GM10266 (cell line): ENCODE data around the gene YPEL1.
"Not testable (repeated sequence)": the region's sequence is repeated elsewhere in the genome, so short reads cannot be mapped to it uniquely, and the experiment has no call there.

Source experiments
- DNase-seq: peaks from one replicate; pipeline ENCODE4 v3.0.0; 2012; ENCODE audit errors: extremely low spot score
- TF ChIP-seq, protein P1 (sequence below): IDR thresholded peaks from 2 replicates; pipeline ENCODE4 v1.5.1; 2012; ENCODE audit warnings: mild to moderate bottlenecking, low read depth; ENCODE audit not compliant: control insufficient read depth, insufficient read depth; ENCODE audit errors: missing control alignments

YPEL1 gene

DNA sequence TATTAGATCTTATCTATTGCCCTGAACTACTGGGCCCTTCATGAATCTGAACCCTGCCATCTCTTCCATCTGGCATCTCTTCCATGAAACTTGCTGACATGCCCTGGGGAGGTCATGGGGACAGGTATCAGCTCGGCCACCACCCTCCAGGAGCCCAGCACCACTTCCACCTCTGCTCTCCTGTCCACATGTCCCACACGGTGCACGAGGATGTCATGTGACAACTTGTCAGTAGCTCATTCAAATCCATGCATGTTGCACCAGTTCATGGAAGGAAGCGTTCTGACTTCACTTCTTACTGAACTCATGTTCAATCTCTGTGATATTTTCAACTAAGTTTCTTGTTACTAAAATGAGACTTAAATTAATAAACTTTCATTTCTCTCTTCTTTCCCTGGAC lies 16.6 kb downstream of the YPEL1 start:
- DNase-seq = no peak
- TF ChIP-seq, protein P1, sequence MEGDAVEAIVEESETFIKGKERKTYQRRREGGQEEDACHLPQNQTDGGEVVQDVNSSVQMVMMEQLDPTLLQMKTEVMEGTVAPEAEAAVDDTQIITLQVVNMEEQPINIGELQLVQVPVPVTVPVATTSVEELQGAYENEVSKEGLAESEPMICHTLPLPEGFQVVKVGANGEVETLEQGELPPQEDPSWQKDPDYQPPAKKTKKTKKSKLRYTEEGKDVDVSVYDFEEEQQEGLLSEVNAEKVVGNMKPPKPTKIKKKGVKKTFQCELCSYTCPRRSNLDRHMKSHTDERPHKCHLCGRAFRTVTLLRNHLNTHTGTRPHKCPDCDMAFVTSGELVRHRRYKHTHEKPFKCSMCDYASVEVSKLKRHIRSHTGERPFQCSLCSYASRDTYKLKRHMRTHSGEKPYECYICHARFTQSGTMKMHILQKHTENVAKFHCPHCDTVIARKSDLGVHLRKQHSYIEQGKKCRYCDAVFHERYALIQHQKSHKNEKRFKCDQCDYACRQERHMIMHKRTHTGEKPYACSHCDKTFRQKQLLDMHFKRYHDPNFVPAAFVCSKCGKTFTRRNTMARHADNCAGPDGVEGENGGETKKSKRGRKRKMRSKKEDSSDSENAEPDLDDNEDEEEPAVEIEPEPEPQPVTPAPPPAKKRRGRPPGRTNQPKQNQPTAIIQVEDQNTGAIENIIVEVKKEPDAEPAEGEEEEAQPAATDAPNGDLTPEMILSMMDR = no peak

DNA sequence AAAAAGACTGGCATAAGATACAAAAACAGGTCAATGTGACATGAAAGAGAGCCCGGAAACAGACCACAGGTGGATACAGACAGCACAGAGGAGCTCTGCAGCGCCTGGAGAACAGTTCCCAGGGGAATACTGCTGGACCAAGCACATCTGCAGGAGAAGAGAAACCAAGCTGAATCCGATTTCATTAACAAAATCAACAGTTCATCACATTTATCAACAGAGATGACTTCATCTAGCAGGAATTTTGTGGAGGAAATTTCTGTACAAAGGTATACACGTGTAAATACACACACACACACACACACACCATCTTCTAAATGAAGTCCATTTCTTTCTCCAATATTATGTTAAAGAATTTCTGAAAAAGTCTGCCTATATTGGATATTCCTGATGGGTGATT lies 17.1 kb downstream of the YPEL1 start:
- no peak for DNase-seq
- TF ChIP-seq, protein P1 = no peak

DNA sequence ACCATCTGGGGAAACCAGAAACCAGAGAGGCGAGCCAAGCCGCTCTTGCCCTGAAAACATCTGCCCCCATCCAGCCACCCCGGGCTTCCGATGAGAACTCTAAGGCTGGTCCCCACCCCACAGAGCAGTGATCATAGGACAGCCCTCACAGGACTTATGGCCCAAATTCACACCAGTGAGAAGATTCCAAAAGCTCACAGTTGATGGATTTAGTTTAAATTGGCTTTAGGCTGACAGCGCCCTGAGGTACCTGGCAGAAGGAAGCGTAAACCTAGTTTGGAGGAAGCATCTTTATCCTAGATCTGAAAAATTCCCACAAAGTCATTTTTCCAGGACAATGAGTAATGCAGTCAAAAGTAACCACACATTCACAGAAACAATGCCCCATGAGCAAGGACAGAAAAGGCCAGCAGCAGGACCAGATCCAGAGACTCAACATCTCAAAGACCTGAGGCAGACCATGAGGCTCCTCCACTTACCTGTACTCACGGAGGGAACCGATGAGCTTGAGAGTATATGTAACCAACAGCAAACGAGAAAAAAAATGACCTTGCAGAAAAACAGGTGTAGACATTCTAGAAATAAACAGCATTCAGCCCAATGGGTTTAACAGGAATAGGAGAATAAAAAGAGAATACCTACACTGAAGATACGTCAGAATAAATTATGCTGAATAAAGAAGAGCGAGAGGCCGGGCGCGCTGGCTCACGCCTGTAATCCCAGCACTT lies 19.0 kb downstream of the YPEL1 start:
- not testable (repeated sequence) for DNase-seq

DNA sequence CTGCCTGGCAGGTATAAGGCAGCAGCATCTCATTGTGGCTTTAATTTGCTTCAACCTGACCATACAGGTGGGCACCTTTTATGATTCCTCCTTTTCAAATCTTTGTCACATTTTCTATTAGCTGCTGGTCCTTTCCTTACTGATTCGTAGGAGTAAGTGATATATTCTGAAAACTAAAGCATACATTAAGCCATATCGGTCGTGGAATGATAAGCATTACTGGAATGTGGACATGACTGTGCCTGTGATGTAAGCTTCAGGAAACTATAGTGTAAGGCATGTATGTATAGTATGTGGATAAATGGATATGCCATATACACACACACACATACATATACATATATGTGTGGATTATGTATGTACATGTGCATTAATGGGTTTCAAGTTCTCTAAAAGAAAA lies 20.8 kb downstream of the YPEL1 start:
- DNase-seq = no peak
- TF ChIP-seq, protein P1 = no peak

DNA sequence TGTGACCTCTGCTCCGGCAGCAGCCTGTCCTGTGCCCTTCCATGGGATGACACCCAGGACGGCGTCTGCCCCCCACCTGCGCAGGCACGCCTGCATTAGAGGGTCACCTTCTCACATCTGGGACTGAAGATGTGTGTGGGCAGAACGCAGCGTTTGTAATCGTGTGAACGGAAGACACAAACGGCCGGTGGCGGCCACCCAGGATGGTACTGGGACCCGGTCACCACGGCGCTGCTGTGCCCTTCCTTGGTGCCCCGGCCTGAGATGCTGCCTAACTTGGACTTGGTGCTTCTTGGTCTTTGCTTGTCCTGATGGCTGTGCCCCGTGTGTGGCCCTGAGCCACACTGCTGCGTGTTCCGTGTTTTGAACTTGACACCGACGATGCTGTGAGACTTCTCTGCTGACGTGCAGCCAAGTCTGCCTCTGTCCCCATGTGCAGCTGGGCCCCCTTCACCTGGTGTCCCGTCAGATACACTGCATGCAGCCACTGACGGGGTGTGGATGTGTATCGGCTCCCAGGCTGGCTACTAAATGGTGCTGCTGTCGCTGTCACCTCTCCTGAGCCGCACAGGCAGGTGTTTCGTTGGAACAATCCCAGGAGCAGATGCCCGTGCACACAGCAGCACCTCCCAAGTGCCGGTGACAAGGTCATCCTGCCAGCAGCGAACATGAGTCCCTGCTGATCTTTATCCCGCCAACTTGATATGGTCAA lies 21.4 kb downstream of the YPEL1 start:
- DNase-seq = no peak
- TF ChIP-seq, protein P1 = no peak

DNA sequence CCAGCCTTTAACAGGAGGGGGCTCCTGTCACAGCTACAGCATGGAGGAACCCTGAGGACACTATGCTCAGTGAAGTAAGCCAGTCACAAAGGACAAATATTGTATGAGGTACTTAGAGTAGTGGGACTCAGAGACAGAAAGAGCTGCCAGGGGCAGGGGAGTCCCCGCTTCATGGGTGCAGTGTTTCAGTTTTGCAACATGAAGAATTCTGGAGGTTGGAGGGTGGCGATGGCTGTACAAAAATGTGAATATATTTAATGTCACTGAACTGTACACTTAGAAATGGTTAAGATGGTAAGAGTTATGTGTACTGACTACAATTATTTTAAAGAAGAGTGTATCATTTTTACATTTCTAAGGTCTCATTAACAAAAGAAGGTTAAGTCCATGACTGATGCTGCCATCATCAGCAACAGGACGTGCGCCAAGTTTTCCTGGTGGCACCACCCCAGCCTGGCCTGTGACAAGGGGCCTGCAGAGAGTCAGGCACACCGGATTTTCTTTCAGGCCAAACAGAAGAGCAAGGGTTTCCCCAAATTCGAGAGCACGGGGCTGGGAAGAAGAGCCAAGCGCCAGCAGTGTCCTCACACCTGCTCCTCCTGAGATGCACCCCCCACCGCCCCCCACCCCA lies 22.1 kb downstream of the YPEL1 start:
- DNase-seq = no peak
- TF ChIP-seq, protein P1 = no peak

DNA sequence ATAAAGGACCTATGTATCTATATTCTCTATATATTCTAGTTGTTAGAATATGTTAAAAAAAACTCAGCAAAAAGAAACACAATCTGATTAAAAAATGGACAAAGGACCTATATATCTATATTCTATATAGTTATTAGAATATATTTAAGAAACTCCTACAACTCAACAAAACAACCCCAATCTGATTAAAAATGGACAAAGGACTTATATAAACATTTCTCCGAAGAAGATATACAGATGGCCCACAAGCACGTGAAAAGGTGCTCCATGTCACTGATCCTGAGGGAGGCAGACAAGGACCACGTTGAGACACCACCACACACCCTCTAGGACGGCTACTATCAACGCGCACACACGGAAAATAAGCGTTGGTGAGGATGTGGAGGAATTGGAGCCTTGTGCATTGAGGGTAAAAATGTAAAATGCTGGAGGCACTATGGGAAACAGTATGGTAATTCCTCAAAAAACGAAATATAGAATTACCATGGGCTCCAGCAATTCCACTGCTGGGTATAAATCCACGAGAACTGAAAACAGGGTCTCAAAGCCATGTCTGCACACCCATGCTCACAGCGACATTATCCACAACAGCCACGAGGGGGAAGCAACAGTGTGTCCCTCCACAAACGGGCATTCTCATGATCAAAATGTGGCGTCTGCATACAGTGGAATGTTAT lies 22.7 kb downstream of the YPEL1 start:
- TF ChIP-seq, protein P1 = peak; percentile 82
- DNase-seq = peak; percentile 85
